HCT116 (cell line): ENCODE measurements around the gene THOC2. TPM values are rescaled to one million over a fixed set of nuclear protein-coding genes. Genes with fewer than 3 reads are reported as not detected.
"Not testable (repeated sequence)": the region's sequence is repeated elsewhere in the genome, so short reads cannot be mapped to it uniquely, and the experiment has no call there.

ENCODE experiments used
- ATAC-seq: fragments of 200-7000 bp; cut with Tn5 transposase; 2 replicates; pipeline ENCODE4 v1.9.1; 2020; ENCODE audit warnings: mild to moderate bottlenecking, moderate library complexity
- BruUV-seq: library from RNA; stranded (reverse); fragments of 400-500 nt; replicated peaks from 2 replicates; lab custom pipeline; 2021; lab: Mats Ljungman, UMichigan
- CTCF ChIA-PET: fragments of 300-600 bp; sonication (Branson Sonifier 250); formaldehyde crosslinking; loops from one replicate; lab custom pipeline; 2021; ENCODE audit warnings: antibody characterized with exemption; lab: Charles Lee
- POLR2A ChIA-PET: fragments of 300-600, 350-600 bp; sonication (Branson Sonifier 250); formaldehyde crosslinking; loops from one replicate; lab custom pipeline; 2021; ENCODE audit warnings: antibody characterized with exemption; lab: Charles Lee
- RAD21 ChIA-PET, 2 experiments: fragments of 300-600 bp; sonication (Branson Sonifier 250); formaldehyde crosslinking; loops; one replicate each; lab custom pipeline; 2023; ENCODE audit warnings: low total read pairs in 2 of 2; ENCODE audit not compliant: uncharacterized antibody in 2 of 2, unreplicated experiment in 2 of 2, low non-redundant PET in 1 of 2; lab: Charles Lee
- DNase-seq: peaks from one replicate; pipeline ENCODE4 v3.0.0-alpha.2; 2010; ENCODE audit warnings: low read depth, low spot score
- H2AFZ ChIP-seq: fragments of 200-600 bp; shearing (Covaris generic), sonication (generic); 2 replicates; pipeline ENCODE4 v1.6.1; 2017; ENCODE audit warnings: low read depth, mixed run types, mixed read lengths, antibody characterized with exemption, low read length; ENCODE audit not compliant: poor library complexity, severe bottlenecking
- H3K27ac ChIP-seq: 2 replicates; pipeline ENCODE4 v1.5.1; 2012; ENCODE audit warnings: low read depth, low read length
- H3K27me3 ChIP-seq: fragments of 200-600 bp; sonication (generic); 2 replicates; pipeline ENCODE4 v1.6.1; 2016; ENCODE audit warnings: mixed run types, low read length, mixed read lengths; ENCODE audit not compliant: insufficient read depth
- H3K36me3 ChIP-seq, 2 experiments: fragments of 200-500 bp in 1 of 2; fragments of 200-600 bp in 1 of 2; sonication (Bioruptor generic) in 1 of 2; sonication (generic) in 1 of 2; 2 replicates each; pipeline versions ENCODE4 v1.5.1 to v1.6.1; 2014 to 2016; ENCODE audit warnings: low read length in 2 of 2, inconsistent platforms in 1 of 2, mixed read lengths in 1 of 2, mixed run types in 1 of 2; ENCODE audit not compliant: insufficient read depth in 2 of 2, control insufficient read depth in 1 of 2
- H3K4me1 ChIP-seq, 2 experiments: fragments of 200-600 bp in 1 of 2; sonication (generic) in 1 of 2; 2 replicates each; pipeline versions ENCODE4 v1.5.1 to v1.6.1; 2012 to 2017; ENCODE audit warnings: low read length in 2 of 2, inconsistent platforms in 1 of 2, mild to moderate bottlenecking in 1 of 2, mixed read lengths in 1 of 2, mixed run types in 1 of 2, moderate library complexity in 1 of 2; ENCODE audit not compliant: insufficient read depth in 2 of 2, control insufficient read depth in 1 of 2
- H3K4me2 ChIP-seq: fragments of 200-600 bp; sonication (generic); 2 replicates; pipeline ENCODE4 v1.6.1; 2017; ENCODE audit warnings: mixed run types, low read length, mixed read lengths
- H3K4me3 ChIP-seq, 2 experiments: fragments of 200-600 bp in 1 of 2; sonication (generic) in 1 of 2; replicated peaks in 1 of 2; 2 replicates each; pipeline ENCODE4 v1.5.1; 2011 to 2016; ENCODE audit warnings: low read length in 2 of 2, control low read depth in 1 of 2, low read depth in 1 of 2, mild to moderate bottlenecking in 1 of 2, mixed read lengths in 1 of 2, mixed run types in 1 of 2
- H3K79me2 ChIP-seq: fragments of 200-600 bp; sonication (generic); 2 replicates; pipeline ENCODE4 v1.6.1; 2017; ENCODE audit warnings: mild to moderate bottlenecking, mixed run types, low read length, moderate library complexity, mixed read lengths; ENCODE audit not compliant: insufficient read depth
- H3K9ac ChIP-seq: fragments of 200-600 bp; sonication (generic); 2 replicates; pipeline ENCODE4 v1.6.1; 2016; ENCODE audit warnings: low read length, mixed read lengths
- H3K9me2 ChIP-seq: fragments of 200-600 bp; sonication (generic), shearing (Covaris generic); 2 replicates; pipeline ENCODE4 v1.6.1; 2017; ENCODE audit warnings: mixed run types, mild to moderate bottlenecking, moderate library complexity; ENCODE audit not compliant: insufficient read depth
- H3K9me3 ChIP-seq, 2 experiments: fragments of 200-500 bp in 1 of 2; fragments of 200-600 bp in 1 of 2; sonication (Bioruptor generic) in 1 of 2; sonication (generic) in 1 of 2; 2 replicates each; pipeline ENCODE4 v1.6.1; 2014 to 2017; ENCODE audit warnings: low read length in 2 of 2, mixed read lengths in 2 of 2, inconsistent platforms in 1 of 2, low read depth in 1 of 2, mild to moderate bottlenecking in 1 of 2, mixed run types in 1 of 2, moderate library complexity in 1 of 2; ENCODE audit not compliant: control insufficient read depth in 1 of 2, insufficient read depth in 1 of 2
- H4K20me1 ChIP-seq: fragments of 200-600 bp; sonication (generic), shearing (Covaris generic); 2 replicates; pipeline ENCODE4 v1.6.1; 2017; ENCODE audit warnings: mixed run types, mild to moderate bottlenecking, moderate library complexity; ENCODE audit not compliant: insufficient read depth
- ATF3 ChIP-seq: IDR thresholded peaks from 2 replicates; pipeline ENCODE4 v1.6.1; 2012
- JUND ChIP-seq: IDR thresholded peaks from 2 replicates; pipeline ENCODE4 v1.6.1; 2012
- TCF7L2 ChIP-seq: IDR thresholded peaks from 2 replicates; pipeline ENCODE4 v1.7.0; 2011; ENCODE audit warnings: borderline replicate concordance, inconsistent platforms; ENCODE audit not compliant: insufficient read depth, insufficient read length; ENCODE audit errors: extremely low read depth
- YY1 ChIP-seq: IDR thresholded peaks from 2 replicates; pipeline ENCODE4 v1.6.1; 2011; ENCODE audit warnings: low read length, low read depth, moderate library complexity, mild to moderate bottlenecking; ENCODE audit not compliant: insufficient replicate concordance; ENCODE audit errors: extremely low read depth
- ZBTB33 ChIP-seq: IDR thresholded peaks from 2 replicates; pipeline ENCODE4 v1.6.1; 2011; ENCODE audit warnings: mild to moderate bottlenecking, low read length, moderate library complexity; ENCODE audit not compliant: insufficient replicate concordance; ENCODE audit errors: extremely low read depth
- intact Hi-C: fragments of 100-400 bp; cut with micrococcal nuclease; formaldehyde crosslinking; loops from 2 replicates; pipeline ENCODE4 v1.10.0; 2022
- total RNA-seq: library from RNA; stranded (reverse); gene quantifications from one replicate; pipeline ENCODE4 v1.2.1, GENCODE V29; 2021; ENCODE audit not compliant: unreplicated experiment

Gene THOC2
- total RNA-seq, 1 experiment from 2014 or later: 85.3 TPM

- Histone ChIP-seq H3K9me2 (no peaks in the 10 kb centered on the region), H3K4me3 (no peak overlapping the region), H3K4me1 (no peaks in the 10 kb centered on the region), H3K27ac (no peak overlapping the region), H3K36me3 (no peaks in the 10 kb centered on the region), H3K79me2 (no peaks in the 10 kb centered on the region), H3K27me3 (no peaks in the 10 kb centered on the region), H3K9me3 (no peaks in the 10 kb centered on the region), H2AFZ (no peak overlapping the region), H3K4me2 (no peak overlapping the region), H3K9ac (no peak overlapping the region), H4K20me1 (no peaks in the 10 kb centered on the region)
- DNase-seq: no peak
- TF ChIP-seq ATF3: no peak
- TF ChIP-seq TCF7L2: no peak
- no peak for TF ChIP-seq ZBTB33
- no peak for TF ChIP-seq YY1
- TF ChIP-seq JUND: no peak
- CTCF ChIA-PET: no interaction called here
- intact Hi-C loops: no loop called here
- ATAC-seq: no peak
- BruUV-seq: no TSS peak
- POLR2A ChIA-PET: no interaction called here
- RAD21 ChIA-PET: no interaction called here
Observed at GRCh38 chrX:123580792-123581191, 152.1 kb downstream of the THOC2 start.

GRCh38 chrX:123574027-123574426 lies 158.8 kb downstream of the THOC2 start:
- BruUV-seq, H3K36me3 ChIP-seq, RAD21 ChIA-PET, DNase-seq, ATAC-seq, H3K79me2 ChIP-seq, H3K9me2 ChIP-seq, H3K4me3 ChIP-seq, intact Hi-C loops, H4K20me1 ChIP-seq, H3K4me1 ChIP-seq, POLR2A ChIA-PET, H3K9me3 ChIP-seq, H3K4me2 ChIP-seq, H2AFZ ChIP-seq, H3K27me3 ChIP-seq, H3K9ac ChIP-seq, H3K27ac ChIP-seq, CTCF ChIA-PET: not testable (repeated sequence)
